GM12891 (cell line): Measurements from ENCODE around the gene TLR9.

Source experiments
- PAX5 ChIP-seq: IDR thresholded peaks from 2 replicates; pipeline ENCODE4 v1.6.1; 2011; ENCODE audit warnings: low read length, moderate library complexity, mild to moderate bottlenecking; ENCODE audit not compliant: insufficient read depth, severe bottlenecking
- POLR2A ChIP-seq: IDR thresholded peaks from 2 replicates; pipeline ENCODE4 v1.6.1; 2011; ENCODE audit warnings: low read depth, low read length, control low read depth
- POLR2AphosphoS5 ChIP-seq: IDR thresholded peaks from 2 replicates; pipeline ENCODE4 v1.6.1; 2011; ENCODE audit warnings: low read depth, low read length, control low read depth
- POU2F2 ChIP-seq: IDR thresholded peaks from 2 replicates; pipeline ENCODE4 v1.6.1; 2011; ENCODE audit warnings: low read depth, mild to moderate bottlenecking, control low read depth, low read length, moderate library complexity
- SPI1 ChIP-seq: IDR thresholded peaks from 2 replicates; pipeline ENCODE4 v1.6.1; 2011; ENCODE audit warnings: low read depth, low read length, control low read depth
- TAF1 ChIP-seq: IDR thresholded peaks from 2 replicates; pipeline ENCODE4 v1.6.1; 2011; ENCODE audit warnings: low read depth, low read length, control low read depth

- TF ChIP-seq POLR2A (no peak), TAF1 (no peak), POLR2AphosphoS5 (no peak), PAX5 (no peak), POU2F2 (no peak), SPI1 (no peak)
These were observed 44.3 kb upstream of the TLR9 start for GRCh38 chr3:52269776-52270175.
